ENCODE measurements around the gene CXCL9.

CXCL9 gene

DNA sequence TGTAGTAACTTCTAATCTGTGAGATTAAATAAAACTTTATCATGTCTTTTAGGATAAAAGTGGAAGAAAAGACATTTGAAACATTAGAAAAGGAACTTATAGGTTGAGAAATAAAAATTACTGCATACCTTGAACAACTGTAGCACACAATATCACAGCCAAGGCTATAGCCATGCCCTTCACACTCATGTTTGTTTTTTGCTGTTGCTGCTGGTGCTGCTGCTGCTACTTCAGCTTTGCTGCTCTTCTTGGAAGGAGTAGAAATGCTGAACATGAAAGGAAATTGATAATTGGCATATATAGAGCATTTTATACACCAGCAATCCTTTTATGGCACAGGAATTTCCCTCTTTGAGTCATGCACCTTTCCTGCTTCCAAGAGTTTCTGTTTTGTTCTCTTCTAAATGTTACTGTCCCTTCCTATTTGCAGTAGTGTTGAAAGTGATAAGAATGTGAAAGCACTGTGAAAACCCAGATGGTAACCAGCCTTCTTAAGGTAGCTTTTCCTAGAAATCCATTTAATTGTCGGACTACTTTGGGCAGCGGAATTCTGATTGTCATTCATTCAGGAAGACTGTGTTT lies 28.6 kb upstream of the CXCL9 start, which contains the start of gene CXCL11:
Gene CXCL11, minus strand, starts transcription at position 272 of the 582 bp plus-strand sequence. Its CDS starts 83 bp downstream, at position 189.
- Histone ChIP-seq H3K27ac (ENCODE audit: low read depth, low read length, severe bottlenecking) (no peak within 1 kb of the TSS), H3K4me1 (ENCODE audit: control insufficient read depth, insufficient read depth, low read length, poor library complexity, severe bottlenecking) (no peaks in the 10 kb centered on the region), H3K4me3 (ENCODE audit: extremely low read depth, insufficient read depth, low read length, poor library complexity, severe bottlenecking) (no peak within 1 kb of the TSS), H3K36me3 (ENCODE audit: control insufficient read depth, insufficient read depth, low read length) (no peaks in the 10 kb centered on the region), H3K9me3 (ENCODE audit: control insufficient read depth, low read length) (no peaks in the 10 kb centered on the region)
- 100% methylated on average over 2 of the region's 2 CpGs; no CpG with 5 or more reads in 1 of the 2 experiments for WGBS, 2 experiments (ENCODE audit: insufficient coverage in 2 of 2)

DNA sequence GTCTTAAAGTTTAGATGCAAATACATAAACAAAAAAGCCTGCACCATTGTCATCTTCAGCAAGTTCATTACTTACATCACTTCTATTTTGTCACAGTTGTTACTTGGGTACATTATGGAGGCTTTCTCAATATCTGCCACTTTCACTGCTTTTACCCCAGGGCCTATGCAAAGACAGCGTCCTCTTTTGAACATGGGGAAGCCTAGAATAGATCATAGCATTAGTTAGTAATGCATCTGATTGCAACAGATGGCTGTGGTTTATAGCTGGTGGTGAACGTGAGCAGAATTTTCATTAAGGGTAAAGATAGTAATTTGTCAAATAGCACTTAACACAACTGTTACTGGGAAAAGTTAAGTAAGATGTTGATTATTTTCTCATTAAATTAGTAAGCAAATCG lies 27.8 kb upstream of the CXCL9 start:
- Histone ChIP-seq H3K4me3 (ENCODE audit: extremely low read depth, insufficient read depth, low read length, poor library complexity, severe bottlenecking) (no peak overlapping the region), H3K9me3 (ENCODE audit: control insufficient read depth, low read length) (no peaks in the 10 kb centered on the region), H3K36me3 (ENCODE audit: control insufficient read depth, insufficient read depth, low read length) (no peaks in the 10 kb centered on the region), H3K27ac (ENCODE audit: low read depth, low read length, severe bottlenecking) (no peak overlapping the region), H3K4me1 (ENCODE audit: control insufficient read depth, insufficient read depth, low read length, poor library complexity, severe bottlenecking) (no peaks in the 10 kb centered on the region)
- 80 to 100% methylated on average over 1 to 2 of the region's 3 CpGs for WGBS, 2 experiments (ENCODE audit: insufficient coverage in 2 of 2)

DNA sequence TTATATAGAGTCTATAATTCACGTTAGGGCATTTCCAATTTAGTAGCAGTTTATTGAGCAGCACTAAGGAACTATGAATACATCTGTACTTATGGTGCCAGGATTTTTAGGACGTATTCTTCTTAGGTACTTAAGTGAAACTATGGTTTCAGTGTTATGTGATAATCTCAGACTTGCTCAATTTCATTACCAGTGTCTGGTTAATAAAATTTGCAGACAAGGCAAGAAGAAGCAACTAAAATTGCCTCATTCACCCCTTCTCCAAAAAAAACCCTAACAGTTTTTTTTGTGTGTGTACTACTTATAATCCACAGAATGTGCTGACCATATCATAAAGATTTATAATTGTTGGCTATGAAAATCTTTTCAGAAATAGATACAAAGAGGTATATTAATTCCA lies 22.0 kb upstream of the CXCL9 start:
- H3K4me3 ChIP-seq (ENCODE audit: extremely low read depth, insufficient read depth, low read length, poor library complexity, severe bottlenecking), result no peak overlapping the region
- H3K36me3 ChIP-seq (ENCODE audit: control insufficient read depth, insufficient read depth, low read length), result no peaks in the 10 kb centered on the region
- H3K4me1 ChIP-seq (ENCODE audit: control insufficient read depth, insufficient read depth, low read length, poor library complexity, severe bottlenecking), result no peaks in the 10 kb centered on the region
- 100% methylated on average over 1 of the region's 2 CpGs for WGBS, 2 experiments (ENCODE audit: insufficient coverage in 2 of 2)
- H3K9me3 ChIP-seq (ENCODE audit: control insufficient read depth, low read length), result no peaks in the 10 kb centered on the region
- H3K27ac ChIP-seq (ENCODE audit: low read depth, low read length, severe bottlenecking), result no peak overlapping the region

DNA sequence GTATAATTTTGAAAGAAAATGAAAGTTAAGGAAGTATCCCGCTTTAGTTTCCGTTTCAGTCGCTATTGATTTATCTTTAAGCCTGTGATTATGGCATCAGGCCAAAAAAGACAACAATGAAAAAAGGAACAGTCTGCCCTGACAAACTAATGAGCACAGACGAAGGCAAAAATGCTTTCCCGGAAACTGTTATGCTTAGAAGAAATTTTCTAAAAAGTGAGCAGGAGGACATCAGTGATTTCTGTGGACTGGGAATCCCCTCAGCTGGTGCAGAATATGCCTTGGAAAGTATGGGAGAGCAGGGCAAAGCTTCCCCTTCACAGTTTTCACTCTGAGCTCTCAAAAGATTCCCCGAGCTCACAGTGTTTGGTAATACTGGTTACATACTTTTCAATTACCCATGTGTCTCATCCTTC lies 21.0 kb upstream of the CXCL9 start:
- Histone ChIP-seq H3K36me3 (ENCODE audit: control insufficient read depth, insufficient read depth, low read length) (no peaks in the 10 kb centered on the region), H3K4me1 (ENCODE audit: control insufficient read depth, insufficient read depth, low read length, poor library complexity, severe bottlenecking) (no peaks in the 10 kb centered on the region), H3K4me3 (ENCODE audit: extremely low read depth, insufficient read depth, low read length, poor library complexity, severe bottlenecking) (no peak overlapping the region), H3K27ac (ENCODE audit: low read depth, low read length, severe bottlenecking) (no peak overlapping the region), H3K9me3 (ENCODE audit: control insufficient read depth, low read length) (no peaks in the 10 kb centered on the region)
- WGBS, 2 experiments (ENCODE audit: insufficient coverage in 2 of 2), result 89 to 96% methylated on average over 3 to 4 of the region's 6 CpGs

DNA sequence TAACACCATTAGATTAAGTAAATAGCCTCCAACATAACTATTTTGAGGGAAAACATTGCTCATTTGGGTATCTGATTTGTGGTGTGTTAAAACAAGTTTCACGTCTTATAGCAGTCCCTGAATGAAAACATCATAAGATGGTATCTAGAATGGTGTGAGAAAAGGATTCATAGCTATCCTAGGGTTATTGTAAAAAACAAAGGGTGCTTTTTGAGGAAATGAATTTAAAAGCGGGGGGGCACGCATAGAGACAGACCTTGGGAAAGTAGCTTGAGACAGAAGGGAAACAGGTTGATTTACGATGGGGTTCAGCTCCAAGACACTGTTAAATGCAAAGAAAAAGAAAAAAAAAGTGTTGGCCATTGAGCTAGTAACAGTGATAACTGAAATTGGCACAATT lies 16.8 kb upstream of the CXCL9 start:
- Histone ChIP-seq H3K4me1 (ENCODE audit: control insufficient read depth, insufficient read depth, low read length, poor library complexity, severe bottlenecking) (no peaks in the 10 kb centered on the region), H3K9me3 (ENCODE audit: control insufficient read depth, low read length) (no peaks in the 10 kb centered on the region), H3K4me3 (ENCODE audit: extremely low read depth, insufficient read depth, low read length, poor library complexity, severe bottlenecking) (no peak overlapping the region), H3K27ac (ENCODE audit: low read depth, low read length, severe bottlenecking) (no peak overlapping the region), H3K36me3 (ENCODE audit: control insufficient read depth, insufficient read depth, low read length) (no peaks in the 10 kb centered on the region)
- WGBS, 2 experiments (ENCODE audit: insufficient coverage in 2 of 2), result 91 to 93% methylated on average over 4 of the region's 4 CpGs

DNA sequence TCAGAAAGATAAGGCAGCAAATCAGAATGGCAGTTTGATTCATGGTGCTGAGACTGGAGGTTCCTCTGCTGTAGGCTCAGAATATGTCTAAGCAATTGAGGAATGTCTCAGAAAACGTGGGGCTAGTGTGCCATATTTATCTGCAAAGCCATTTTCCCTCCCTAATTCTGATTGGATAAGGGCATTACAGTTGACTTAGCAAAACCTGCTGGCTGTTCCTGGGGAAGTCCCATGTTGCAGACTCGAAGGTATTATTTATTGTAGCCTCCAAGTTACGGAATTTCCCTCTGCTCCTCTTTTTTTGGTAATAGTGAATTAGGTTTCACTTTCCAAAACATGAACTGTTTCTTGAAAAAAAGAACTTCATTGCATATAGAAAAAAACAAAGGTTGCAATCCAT lies 16.1 kb upstream of the CXCL9 start, which contains the start of gene CXCL10:
Gene CXCL10, minus strand, starts transcription at position 109 of the 400 bp plus-strand sequence. Its CDS starts 66 bp downstream, at position 43.
- Histone ChIP-seq H3K4me1 (ENCODE audit: control insufficient read depth, insufficient read depth, low read length, poor library complexity, severe bottlenecking) (no peaks in the 10 kb centered on the region), H3K27ac (ENCODE audit: low read depth, low read length, severe bottlenecking) (no peak within 1 kb of the TSS), H3K36me3 (ENCODE audit: control insufficient read depth, insufficient read depth, low read length) (no peaks in the 10 kb centered on the region), H3K9me3 (ENCODE audit: control insufficient read depth, low read length) (no peaks in the 10 kb centered on the region), H3K4me3 (ENCODE audit: extremely low read depth, insufficient read depth, low read length, poor library complexity, severe bottlenecking) (no peak within 1 kb of the TSS)
- WGBS, 2 experiments (ENCODE audit: insufficient coverage in 2 of 2), result no CpG with 5 or more reads among the region's 3 CpGs

DNA sequence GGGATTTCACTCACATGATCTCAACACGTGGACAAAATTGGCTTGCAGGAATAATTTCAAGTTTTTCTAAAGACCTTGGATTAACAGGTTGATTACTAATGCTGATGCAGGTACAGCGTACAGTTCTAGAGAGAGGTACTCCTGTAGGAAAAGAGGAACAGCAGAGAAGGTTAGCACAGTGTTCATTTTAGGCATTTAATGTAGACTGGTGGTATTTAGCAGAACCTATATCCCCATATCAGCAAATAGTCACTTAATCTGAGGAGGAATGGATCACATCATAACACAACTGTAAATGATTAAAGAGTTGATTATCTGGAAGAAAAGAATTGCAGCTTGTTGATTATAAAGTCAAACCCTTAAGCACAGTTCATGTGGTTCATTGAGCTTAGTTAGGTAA lies 15.4 kb upstream of the CXCL9 start:
- WGBS, 2 experiments (ENCODE audit: insufficient coverage in 2 of 2), result 69 to 86% methylated on average over 1 to 2 of the region's 2 CpGs
- H3K27ac ChIP-seq (ENCODE audit: low read depth, low read length, severe bottlenecking), result no peak overlapping the region
- no peaks in the 10 kb centered on the region for H3K9me3 ChIP-seq (ENCODE audit: control insufficient read depth, low read length)

DNA sequence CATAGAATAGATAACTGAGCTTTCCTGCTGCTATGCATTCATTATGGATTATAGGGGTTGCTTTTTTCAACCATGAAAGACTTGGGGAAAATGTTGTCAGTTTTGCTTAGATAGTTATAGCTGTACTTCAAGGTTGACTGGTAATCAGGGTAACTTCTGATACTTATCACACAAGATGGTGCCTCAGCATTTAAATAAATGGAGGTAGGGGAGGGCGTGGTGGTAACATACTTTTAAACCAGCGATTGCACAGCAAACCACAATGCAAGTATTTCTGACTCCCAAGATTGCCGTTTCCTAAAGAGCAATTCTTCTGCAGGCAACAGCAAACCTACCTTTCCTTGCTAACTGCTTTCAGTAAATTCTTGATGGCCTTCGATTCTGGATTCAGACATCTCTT lies 14.7 kb upstream of the CXCL9 start:
- no peaks in the 10 kb centered on the region for H3K9me3 ChIP-seq (ENCODE audit: control insufficient read depth, low read length)
- H3K4me1 ChIP-seq (ENCODE audit: control insufficient read depth, insufficient read depth, low read length, poor library complexity, severe bottlenecking), result no peaks in the 10 kb centered on the region
- 94 to 100% methylated on average over 2 to 3 of the region's 4 CpGs for WGBS, 2 experiments (ENCODE audit: insufficient coverage in 2 of 2)
- H3K27ac ChIP-seq (ENCODE audit: low read depth, low read length, severe bottlenecking), result no peak overlapping the region
- H3K36me3 ChIP-seq (ENCODE audit: control insufficient read depth, insufficient read depth, low read length), result no peaks in the 10 kb centered on the region
- H3K4me3 ChIP-seq (ENCODE audit: extremely low read depth, insufficient read depth, low read length, poor library complexity, severe bottlenecking), result no peak overlapping the region

More for the DNA sequence above, 15.4 kb upstream of the CXCL9 start:
- no peak overlapping the region for H3K4me3 ChIP-seq (ENCODE audit: extremely low read depth, insufficient read depth, low read length, poor library complexity, severe bottlenecking)
- no peaks in the 10 kb centered on the region for H3K36me3 ChIP-seq (ENCODE audit: control insufficient read depth, insufficient read depth, low read length)
- no peaks in the 10 kb centered on the region for H3K4me1 ChIP-seq (ENCODE audit: control insufficient read depth, insufficient read depth, low read length, poor library complexity, severe bottlenecking)

DNA sequence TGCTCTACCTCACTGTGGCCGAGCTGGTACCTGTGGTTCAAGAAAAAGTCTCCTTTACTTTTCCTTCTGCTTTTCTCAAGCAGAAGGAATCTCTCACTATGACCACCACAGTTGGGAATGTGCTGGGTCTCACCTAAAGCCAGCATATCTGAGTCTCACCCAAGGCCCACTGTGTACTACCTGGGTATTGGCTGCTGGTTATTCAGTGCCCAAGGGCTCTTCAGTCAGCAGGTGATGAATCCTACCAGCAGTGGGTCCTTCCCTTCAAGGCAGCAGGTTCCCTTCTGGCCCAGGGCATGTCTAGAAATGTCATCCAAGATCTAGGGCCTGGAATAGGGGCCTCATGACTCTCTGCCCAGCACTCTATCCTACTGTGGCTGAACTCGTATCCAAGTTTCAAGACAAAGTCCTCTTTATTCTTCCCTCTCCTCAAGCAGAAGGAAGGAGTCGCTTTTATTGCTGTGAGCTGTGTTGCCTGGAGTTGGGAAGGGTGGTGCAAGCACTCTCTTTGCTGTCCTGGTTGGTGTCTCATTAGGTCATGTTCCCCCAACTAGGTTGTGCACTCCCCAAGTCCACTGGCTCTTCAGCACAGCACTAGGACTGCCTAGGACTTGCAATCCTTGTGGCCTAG lies 9.9 kb upstream of the CXCL9 start:
- Histone ChIP-seq H3K4me3 (ENCODE audit: extremely low read depth, insufficient read depth, low read length, poor library complexity, severe bottlenecking) (no peak overlapping the region), H3K36me3 (ENCODE audit: control insufficient read depth, insufficient read depth, low read length) (no peaks in the 10 kb centered on the region), H3K27ac (ENCODE audit: low read depth, low read length, severe bottlenecking) (no peak overlapping the region), H3K4me1 (ENCODE audit: control insufficient read depth, insufficient read depth, low read length, poor library complexity, severe bottlenecking) (no peaks in the 10 kb centered on the region), H3K9me3 (ENCODE audit: control insufficient read depth, low read length) (no peaks in the 10 kb centered on the region)
- 100% methylated on average over 1 of the region's 3 CpGs for WGBS, 2 experiments (ENCODE audit: insufficient coverage in 2 of 2)

DNA sequence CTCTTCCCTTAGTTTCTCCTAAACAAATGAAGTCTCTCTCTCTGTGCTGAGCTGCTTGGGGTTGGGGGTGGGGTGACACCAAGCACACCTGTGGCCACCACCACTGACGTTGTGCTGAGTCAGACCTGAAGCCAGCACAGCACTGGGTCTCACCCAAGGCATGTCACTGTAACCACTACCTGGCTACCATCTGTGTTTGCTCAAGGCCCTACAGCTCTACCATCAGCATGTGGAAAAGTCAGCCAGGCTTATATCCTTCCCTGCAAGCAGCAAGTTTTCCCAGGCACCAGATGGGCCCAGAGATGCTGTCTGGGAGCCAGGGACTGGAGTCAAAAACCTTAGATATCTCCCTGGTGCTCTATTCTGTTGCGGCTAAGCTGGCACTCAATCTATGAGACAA lies 9.1 kb upstream of the CXCL9 start:
- Histone ChIP-seq H3K27ac (ENCODE audit: low read depth, low read length, severe bottlenecking) (no peak overlapping the region), H3K4me3 (ENCODE audit: extremely low read depth, insufficient read depth, low read length, poor library complexity, severe bottlenecking) (no peak overlapping the region), H3K4me1 (ENCODE audit: control insufficient read depth, insufficient read depth, low read length, poor library complexity, severe bottlenecking) (peaks cover 3% of the 10 kb centered on the region), H3K36me3 (ENCODE audit: control insufficient read depth, insufficient read depth, low read length) (no peaks in the 10 kb centered on the region), H3K9me3 (ENCODE audit: control insufficient read depth, low read length) (no peaks in the 10 kb centered on the region)
- WGBS, 2 experiments (ENCODE audit: insufficient coverage in 2 of 2), result 80 to 94% methylated on average over 1 to 2 of the region's 2 CpGs

DNA sequence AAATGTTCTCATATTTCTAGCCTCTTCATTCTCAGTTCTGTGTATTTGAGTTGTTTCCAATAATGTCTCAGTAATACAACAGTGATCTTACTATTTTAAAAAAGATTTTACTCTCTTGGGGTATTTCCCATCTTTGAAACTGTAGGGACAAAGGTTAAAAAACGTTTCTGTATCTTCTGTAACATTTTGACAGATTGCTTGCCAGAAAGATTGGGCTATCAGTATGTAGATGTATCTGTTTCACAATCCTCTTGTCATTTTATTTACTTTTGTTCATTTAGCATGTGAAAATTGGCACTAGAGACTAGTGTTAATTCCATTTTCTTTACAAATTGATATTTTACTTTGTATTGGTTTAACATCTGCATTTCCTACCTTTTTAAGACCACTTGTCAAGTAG lies 6.2 kb upstream of the CXCL9 start:
- H3K9me3 ChIP-seq (ENCODE audit: control insufficient read depth, low read length), result no peaks in the 10 kb centered on the region
- H3K4me3 ChIP-seq (ENCODE audit: extremely low read depth, insufficient read depth, low read length, poor library complexity, severe bottlenecking), result no peak overlapping the region
- H3K4me1 ChIP-seq (ENCODE audit: control insufficient read depth, insufficient read depth, low read length, poor library complexity, severe bottlenecking), result peaks cover 3% of the 10 kb centered on the region
- WGBS, 2 experiments (ENCODE audit: insufficient coverage in 2 of 2), result no CpG with 5 or more reads among the region's 1 CpG
- no peaks in the 10 kb centered on the region for H3K36me3 ChIP-seq (ENCODE audit: control insufficient read depth, insufficient read depth, low read length)
- H3K27ac ChIP-seq (ENCODE audit: low read depth, low read length, severe bottlenecking), result no peak overlapping the region

All from mesodermal cell (in vitro differentiated cells).